Fibroblast of mammary gland (primary cell): ENCODE results near the gene ZYX.

Experiments
- DNase-seq: peaks from one replicate; pipeline ENCODE4 v3.0.0-alpha.2; 2010; ENCODE audit warnings: low read depth
- H3K4me3 ChIP-seq: 2 replicates; pipeline ENCODE4 v1.5.1; 2011; ENCODE audit warnings: low read depth, mild to moderate bottlenecking, low read length, moderate library complexity; ENCODE audit not compliant: control insufficient read depth
- TF ChIP-seq, protein P1 (sequence below): conservative IDR thresholded peaks from 2 replicates; pipeline ENCODE4 v1.5.1; 2011; ENCODE audit warnings: low read depth, low read length, inconsistent platforms; ENCODE audit not compliant: control insufficient read depth, insufficient read depth

The ZYX gene

DNA sequence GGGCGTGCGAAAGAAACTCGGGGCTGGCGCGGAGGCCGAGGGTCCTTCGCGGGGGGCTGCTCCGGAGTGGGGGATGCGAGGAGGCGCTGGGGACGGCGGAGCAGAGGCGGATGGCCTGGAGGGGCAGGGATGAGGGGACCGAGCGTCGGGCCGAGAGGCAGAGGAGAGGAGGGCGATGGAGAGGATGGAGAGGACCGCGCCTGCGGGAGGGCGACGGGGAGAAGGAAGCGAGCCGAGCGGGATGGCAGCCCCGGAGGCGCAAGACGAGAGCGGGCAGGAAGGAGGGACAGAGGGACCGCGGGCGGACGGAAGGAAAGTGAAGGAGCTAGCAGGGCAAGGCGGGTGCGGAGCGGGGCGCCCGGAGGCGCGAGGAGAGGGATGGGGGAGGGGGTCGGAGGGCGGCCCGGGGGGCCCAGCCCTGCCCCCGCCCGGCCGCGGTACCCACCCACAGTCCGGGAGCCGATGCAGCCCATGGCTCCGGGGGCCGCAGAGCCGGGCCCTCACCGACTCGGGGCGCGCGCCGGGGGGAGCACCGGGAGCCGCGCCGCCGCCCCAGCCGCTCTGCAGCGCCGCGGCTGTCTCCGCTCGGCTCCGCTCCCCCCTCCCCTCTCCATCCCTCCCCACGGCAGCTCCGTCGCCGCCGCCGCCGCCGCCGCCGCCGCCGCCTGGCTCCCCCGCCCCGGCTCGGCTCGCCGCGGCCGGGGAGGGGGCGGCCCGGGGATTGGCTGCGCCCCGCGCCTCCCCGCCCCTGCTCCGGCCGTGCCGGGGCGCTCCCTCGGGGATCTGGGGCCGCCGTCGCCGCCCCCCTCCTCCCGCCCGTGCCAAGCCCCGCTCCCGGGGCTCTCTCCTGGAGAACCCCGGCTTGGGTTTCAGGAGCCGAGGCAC lies 18.8 kb upstream of the ZYX start, which contains the start of gene FAM131B:
FAM131B (minus strand) TSS at position 583 of the 885 bp plus-strand sequence; CDS start at position 473, 110 bp downstream.
- peak within 1 kb of the TSS; percentile 46 for H3K4me3 ChIP-seq
- DNase-seq = no peak
- TF ChIP-seq, protein P1, sequence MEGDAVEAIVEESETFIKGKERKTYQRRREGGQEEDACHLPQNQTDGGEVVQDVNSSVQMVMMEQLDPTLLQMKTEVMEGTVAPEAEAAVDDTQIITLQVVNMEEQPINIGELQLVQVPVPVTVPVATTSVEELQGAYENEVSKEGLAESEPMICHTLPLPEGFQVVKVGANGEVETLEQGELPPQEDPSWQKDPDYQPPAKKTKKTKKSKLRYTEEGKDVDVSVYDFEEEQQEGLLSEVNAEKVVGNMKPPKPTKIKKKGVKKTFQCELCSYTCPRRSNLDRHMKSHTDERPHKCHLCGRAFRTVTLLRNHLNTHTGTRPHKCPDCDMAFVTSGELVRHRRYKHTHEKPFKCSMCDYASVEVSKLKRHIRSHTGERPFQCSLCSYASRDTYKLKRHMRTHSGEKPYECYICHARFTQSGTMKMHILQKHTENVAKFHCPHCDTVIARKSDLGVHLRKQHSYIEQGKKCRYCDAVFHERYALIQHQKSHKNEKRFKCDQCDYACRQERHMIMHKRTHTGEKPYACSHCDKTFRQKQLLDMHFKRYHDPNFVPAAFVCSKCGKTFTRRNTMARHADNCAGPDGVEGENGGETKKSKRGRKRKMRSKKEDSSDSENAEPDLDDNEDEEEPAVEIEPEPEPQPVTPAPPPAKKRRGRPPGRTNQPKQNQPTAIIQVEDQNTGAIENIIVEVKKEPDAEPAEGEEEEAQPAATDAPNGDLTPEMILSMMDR = no peak

DNA sequence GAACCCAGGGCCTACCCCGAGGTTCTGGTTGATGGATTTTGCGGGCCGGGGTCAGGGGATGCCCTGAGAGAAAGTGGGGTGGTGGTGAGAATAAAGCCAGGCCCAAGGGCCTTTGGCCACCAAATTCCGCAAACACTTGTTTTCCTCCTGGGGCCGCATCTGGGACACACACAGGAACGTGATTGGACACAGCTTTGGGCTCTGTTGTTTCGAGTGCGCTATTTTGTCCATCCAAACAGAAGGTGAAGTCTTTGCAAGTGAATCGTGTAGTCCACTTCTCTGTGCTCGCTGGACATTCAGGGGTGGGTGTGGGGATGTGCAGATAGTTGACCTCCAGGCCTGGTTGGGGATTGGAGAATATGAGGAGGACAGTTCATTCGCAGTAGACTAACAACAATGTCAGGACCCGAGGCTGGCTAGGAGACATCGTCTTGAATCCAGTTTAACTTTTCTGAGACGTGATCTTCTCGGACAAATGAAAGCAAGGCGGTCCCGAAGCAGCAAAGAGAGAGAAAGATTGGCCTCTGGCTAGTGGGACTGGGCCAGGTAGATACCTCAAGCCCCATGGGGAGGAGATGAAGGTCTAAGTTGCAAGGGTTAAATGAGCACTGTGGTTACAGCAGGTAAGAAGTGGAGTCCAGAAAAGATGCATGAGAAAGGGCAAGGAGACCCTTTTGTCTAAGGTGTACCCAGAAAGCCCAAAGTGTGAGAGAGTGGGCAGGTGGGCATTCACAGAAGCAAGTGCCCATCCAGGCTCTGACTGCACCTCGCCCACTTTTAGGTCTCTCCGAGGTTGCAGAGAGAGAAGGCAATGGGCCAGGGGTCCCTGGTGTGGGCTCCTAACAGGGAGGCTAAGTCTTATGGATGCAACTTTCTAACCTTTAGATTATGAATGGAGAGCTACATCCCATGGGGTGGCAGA lies 17.9 kb upstream of the ZYX start:
- H3K4me3 ChIP-seq = no peak overlapping the region
- TF ChIP-seq, protein P1 = no peak
- DNase-seq = no peak

DNA sequence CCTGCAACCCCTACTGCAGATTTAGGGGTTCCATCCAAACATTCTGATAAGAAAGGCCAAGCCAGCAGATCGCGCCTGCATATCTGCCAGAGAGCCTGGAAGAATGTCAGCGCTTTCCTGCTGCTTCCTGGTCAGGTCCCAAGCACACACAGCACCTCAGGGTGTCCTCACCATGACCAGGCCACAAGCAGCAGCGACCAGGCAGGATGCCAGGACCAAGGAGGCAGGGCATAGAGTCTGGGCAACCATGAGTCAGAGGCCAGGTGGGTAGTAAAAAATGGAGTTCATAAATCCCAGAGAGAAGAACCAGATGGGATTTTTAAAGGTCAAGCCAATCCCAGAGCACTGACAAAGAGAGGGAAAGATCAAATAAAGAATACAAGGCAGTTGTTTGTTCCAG lies 13.2 kb upstream of the ZYX start:
- H3K4me3 ChIP-seq = no peak overlapping the region
- no peak for DNase-seq
- TF ChIP-seq, protein P1 = no peak

DNA sequence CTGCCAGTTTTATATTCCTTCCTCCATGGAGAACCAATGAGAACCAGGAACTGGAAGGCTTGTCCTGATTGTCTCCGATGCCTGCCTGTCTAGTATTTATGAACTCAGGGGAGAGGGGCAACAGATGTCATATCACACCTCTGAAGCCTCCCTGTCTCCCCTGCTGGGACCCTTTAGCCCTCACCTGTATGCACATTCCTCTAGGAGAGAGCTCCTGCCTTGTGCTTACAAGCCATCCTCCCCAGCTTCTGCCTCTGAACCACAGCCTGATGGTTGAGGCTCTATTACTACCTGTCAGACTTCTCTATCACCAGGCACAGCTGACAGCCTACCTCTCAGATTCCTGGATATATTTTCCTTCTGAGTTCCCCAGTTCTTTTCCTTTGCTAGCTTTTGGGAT lies 12.8 kb upstream of the ZYX start:
- DNase-seq = no peak
- no peak overlapping the region for H3K4me3 ChIP-seq

GRCh38 chr7:143369678-143370651 lies 11.2 kb upstream of the ZYX start:
- TF ChIP-seq, protein P1 = no peak
- no peak for DNase-seq
- no peak overlapping the region for H3K4me3 ChIP-seq

More for the DNA sequence above, 12.8 kb upstream of the ZYX start:
- TF ChIP-seq, protein P1 = no peak

DNA sequence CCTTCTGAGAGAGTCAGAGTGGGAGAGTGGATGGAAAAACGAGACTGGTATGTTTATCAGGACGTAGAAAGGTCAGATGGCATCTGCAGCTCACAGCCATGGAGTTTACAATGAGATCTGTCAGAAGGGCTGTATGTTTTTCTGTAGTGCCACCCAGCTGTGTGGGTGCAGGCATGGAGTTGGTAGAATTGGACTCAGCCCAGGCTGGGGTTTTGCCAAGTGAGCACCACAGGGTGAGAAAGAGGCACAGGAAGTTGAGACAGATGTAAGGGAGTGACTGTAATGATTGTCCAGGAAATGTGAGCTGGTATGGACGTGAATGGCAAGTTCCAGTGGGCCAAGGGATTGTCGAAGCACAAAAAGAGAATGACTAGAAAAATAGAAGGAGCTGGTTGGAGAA lies 9.1 kb upstream of the ZYX start:
- DNase-seq = no peak
- TF ChIP-seq, protein P1 = no peak
- no peak overlapping the region for H3K4me3 ChIP-seq
